ENCODE measurements around the gene KCP.
A peak's percentile ranks its signal among the peaks of the same experiment; 100 is the strongest.

Gene KCP

DNA sequence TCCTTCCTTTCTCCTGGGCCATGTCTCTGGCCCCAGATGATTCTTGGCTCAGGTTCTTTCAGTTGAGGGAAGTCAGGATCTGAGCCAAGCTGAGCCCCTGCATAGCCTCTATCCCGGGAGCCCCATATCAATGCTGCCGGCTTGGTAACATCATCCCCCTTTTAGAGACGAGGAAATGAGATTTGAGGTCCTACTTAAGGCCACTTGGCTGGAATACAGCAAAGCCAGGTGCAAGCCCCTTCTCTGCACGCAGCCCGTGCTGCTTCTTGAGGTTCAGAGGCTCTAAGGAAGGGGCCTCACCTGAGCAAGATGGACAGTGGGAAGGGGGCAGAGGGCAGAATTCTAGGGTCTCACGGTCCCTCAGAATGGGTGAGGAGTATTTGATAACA lies 24.8 kb upstream of the KCP start:
- CTCF ChIA-PET, result interaction anchor here (1.0 to 1.1 kb wide), 4 partner anchors 13 to 157 kb away, joined by 3 to 5 read pairs (median 3); no protein-coding TSS in a partner anchor
- POLR2A ChIA-PET, result interaction anchor here (1.4 kb wide), 1 partner anchor 74 kb away, joined by 5 read pairs; no protein-coding TSS in a partner anchor
- TF ChIP-seq, protein P1, sequence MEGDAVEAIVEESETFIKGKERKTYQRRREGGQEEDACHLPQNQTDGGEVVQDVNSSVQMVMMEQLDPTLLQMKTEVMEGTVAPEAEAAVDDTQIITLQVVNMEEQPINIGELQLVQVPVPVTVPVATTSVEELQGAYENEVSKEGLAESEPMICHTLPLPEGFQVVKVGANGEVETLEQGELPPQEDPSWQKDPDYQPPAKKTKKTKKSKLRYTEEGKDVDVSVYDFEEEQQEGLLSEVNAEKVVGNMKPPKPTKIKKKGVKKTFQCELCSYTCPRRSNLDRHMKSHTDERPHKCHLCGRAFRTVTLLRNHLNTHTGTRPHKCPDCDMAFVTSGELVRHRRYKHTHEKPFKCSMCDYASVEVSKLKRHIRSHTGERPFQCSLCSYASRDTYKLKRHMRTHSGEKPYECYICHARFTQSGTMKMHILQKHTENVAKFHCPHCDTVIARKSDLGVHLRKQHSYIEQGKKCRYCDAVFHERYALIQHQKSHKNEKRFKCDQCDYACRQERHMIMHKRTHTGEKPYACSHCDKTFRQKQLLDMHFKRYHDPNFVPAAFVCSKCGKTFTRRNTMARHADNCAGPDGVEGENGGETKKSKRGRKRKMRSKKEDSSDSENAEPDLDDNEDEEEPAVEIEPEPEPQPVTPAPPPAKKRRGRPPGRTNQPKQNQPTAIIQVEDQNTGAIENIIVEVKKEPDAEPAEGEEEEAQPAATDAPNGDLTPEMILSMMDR (IDR thresholded peaks at IDR 0.05; ENCODE audit: control extremely low read depth, extremely low read depth, low read depth, missing control alignments), result no peak
- no peak for DNase-seq (ENCODE audit: extremely low spot score)

DNA sequence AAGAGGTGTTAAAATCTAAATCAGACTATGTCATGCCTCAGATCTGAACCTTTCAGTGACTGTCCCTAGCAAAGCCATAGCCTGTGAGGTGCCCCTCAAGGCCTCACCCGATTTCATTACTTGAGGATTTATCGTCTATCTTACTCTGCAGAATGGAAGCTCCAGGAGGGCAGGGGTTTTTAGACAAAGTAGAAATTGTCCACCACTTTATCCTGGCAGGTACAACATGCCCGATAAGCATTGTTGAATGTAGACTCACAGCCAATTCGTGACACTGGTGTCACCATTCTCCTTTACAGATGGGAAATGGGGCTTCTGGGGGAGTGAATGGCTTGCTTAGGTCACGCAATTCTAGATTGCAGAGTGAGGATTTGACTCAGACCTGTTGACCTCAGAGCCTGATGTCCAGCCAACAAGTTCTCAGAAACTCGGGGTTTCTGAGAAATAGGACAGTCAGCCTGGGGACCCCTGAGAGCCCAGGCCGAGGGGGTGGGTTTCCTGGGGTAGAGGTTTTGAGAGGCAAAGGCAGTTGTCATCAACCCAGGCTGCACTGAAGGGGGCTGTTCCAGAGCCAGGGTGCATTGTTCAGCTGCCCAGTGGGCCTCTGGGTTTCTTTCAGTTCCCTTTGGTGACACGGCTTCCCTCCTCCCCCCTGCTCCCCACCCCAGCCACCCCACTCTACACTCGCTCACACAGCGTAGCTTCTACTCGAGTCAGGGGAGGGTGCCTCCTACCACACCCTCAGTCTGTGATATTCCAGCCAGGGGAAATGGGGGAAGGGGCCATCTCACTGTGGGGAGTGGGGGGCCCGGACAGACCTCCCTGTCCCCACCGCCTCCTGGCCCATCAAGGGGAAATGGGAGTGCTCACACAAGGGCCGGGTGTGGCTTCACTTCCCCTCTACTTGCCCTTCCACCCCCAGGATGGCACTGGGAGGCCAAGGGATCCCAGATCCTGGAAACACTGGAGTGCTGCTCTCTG lies 24.1 kb upstream of the KCP start:
- TF ChIP-seq, protein P1 (IDR thresholded peaks at IDR 0.05; ENCODE audit: control extremely low read depth, extremely low read depth, low read depth, missing control alignments), result no peak
- POLR2A ChIA-PET, result interaction anchor here (1.4 kb wide), 1 partner anchor 74 kb away, joined by 5 read pairs; no protein-coding TSS in a partner anchor
- CTCF ChIA-PET, result interaction anchor here (0.7 to 1.7 kb wide), 9 partner anchors 9 to 157 kb away, joined by 3 to 8 read pairs (median 3); no protein-coding TSS in a partner anchor
- DNase-seq (ENCODE audit: extremely low spot score), result peak; percentile 77

DNA sequence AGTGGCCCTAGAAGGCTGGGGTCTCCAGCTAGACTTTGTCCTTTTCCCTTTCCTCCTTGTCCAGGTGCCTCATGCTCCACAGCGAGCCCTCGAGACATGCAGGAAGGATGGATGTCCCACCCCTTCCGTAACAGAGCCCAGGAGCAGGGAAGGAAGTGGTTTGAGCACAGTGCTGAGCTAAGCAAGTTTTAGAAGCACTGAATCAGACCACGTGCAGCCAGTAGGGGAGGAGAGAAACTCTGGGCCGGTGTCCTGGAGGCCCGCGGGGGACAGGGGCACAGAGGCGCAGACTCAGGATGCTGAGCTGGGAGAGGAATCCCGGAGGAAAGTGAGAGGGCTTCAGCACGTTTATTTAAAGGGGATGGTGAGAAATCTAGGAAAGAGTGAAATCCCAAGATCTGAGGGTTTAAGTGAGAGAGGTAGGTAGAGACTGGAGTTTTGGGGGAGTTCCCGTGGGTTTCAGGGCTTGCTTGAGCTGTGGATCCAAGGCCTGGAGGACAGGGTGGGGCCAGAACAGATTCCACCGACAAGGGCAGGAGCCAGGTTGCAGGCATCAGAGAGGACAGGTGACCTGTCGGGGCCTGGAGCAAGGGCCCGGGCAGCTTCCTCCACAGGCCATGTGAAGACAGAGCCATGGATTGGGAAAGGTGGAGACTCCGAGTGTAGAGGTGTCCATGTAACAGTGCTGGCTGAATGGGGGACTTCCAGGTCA lies 22.8 kb upstream of the KCP start:
- TF ChIP-seq, protein P1 (IDR thresholded peaks at IDR 0.05; ENCODE audit: control extremely low read depth, extremely low read depth, low read depth, missing control alignments), result no peak
- POLR2A ChIA-PET, result interaction anchor here (0.7 to 0.9 kb wide), 3 partner anchors 9 to 21 kb away, joined by 3 read pairs; no protein-coding TSS in a partner anchor
- CTCF ChIA-PET, result interaction anchor here (0.9 to 1.7 kb wide), 10 partner anchors 9 to 159 kb away, joined by 3 to 8 read pairs (median 5); no protein-coding TSS in a partner anchor
- DNase-seq (ENCODE audit: extremely low spot score), result peak; percentile 74

GRCh38 chr7:128932862-128933179 lies 22.3 kb upstream of the KCP start:
- TF ChIP-seq, protein P1 (IDR thresholded peaks at IDR 0.05; ENCODE audit: control extremely low read depth, extremely low read depth, low read depth, missing control alignments), result no peak
- POLR2A ChIA-PET, result interaction anchor here (0.9 kb wide), 1 partner anchor 22 kb away, joined by 3 read pairs; no protein-coding TSS in a partner anchor
- CTCF ChIA-PET, result interaction anchor here (1.1 to 1.7 kb wide), 6 partner anchors 10 to 159 kb away, joined by 3 to 8 read pairs (median 5); no protein-coding TSS in a partner anchor
- no peak for DNase-seq (ENCODE audit: extremely low spot score)

- POLR2A ChIA-PET, result interaction anchor here (0.9 kb wide), 1 partner anchor 23 kb away, joined by 3 read pairs; no protein-coding TSS in a partner anchor
Measured at GRCh38 chr7:128931965-128932861, 21.7 kb upstream of the KCP start.

More at GRCh38 chr7:128931965-128932861, 21.7 kb upstream of the KCP start:
- CTCF ChIA-PET, result interaction anchor here (0.7 to 1.7 kb wide), 8 partner anchors 9 to 159 kb away, joined by 3 to 5 read pairs (median 4); no protein-coding TSS in a partner anchor
- TF ChIP-seq, protein P1 (IDR thresholded peaks at IDR 0.05; ENCODE audit: control extremely low read depth, extremely low read depth, low read depth, missing control alignments), result no peak
- no peak for DNase-seq (ENCODE audit: extremely low spot score)

Data from GM10248 (cell line).